Activated T-helper 1 cell treated with Interleukin-2 at 50 U/mL for 16 hours (primary cell): ENCODE results near the gene ACTR8.
"Not testable (repeated sequence)": the region's sequence is repeated elsewhere in the genome, so short reads cannot be mapped to it uniquely, and the experiment has no call there.

Experiments
- DNase-seq: peaks from one replicate; pipeline ENCODE4 v3.0.0-alpha.2; 2020; ENCODE audit warnings: low read depth

The ACTR8 gene

DNA sequence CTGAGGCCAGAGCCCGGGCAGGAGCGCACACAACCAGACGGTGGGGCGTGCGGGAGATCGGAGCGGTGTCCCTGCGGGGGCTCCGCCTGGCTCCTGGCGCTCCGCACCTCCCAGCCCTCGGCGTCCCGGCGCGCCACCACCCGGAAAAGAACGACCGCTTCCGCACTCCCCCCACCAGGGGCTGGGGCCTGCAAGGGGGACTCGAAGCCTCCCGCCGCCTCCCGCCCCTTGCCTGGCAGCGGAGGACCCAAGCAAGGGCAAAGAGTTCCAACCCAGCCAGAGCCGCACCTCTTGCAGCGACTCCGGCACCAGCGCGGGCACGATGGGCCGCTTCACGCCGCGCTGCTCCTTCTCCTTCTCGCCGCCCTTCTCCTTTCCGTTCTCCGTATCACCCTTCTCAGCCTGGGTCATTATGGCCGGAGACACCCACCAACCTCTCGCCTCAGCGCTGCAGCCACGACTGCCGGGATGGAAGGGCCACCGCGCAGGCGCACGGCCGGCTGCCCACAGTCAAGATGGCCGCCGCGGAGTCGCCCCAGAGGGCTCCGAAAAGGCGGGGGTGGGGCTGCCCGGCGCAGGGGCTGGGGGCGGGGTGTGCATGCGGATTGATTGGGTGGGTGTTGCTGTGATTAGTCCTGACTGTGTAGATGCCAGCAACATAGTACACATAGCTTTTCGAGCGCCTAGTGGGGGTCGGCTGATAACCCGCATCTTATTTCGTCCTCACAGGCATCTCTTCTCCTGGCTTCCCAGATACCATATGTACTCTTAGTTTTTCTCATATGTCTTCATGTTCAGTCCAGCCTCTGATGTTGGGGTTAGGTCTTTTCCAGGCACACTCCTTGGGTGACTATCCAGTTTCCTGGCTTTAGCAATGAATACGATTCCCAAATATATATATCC lies at the start of gene ACTR8:
Gene ACTR8, minus strand, starts transcription at position 462 of the 903 bp plus-strand sequence. Its CDS starts 51 bp downstream, at position 411.
- peak; percentile 75 for DNase-seq

- not testable (repeated sequence) for DNase-seq
Observed at GRCh38 chr3:53927208-53927872, 45.4 kb upstream of the ACTR8 start.

- DNase-seq, result no peak
Observed at GRCh38 chr3:53921296-53921695, 39.3 kb upstream of the ACTR8 start.

DNA sequence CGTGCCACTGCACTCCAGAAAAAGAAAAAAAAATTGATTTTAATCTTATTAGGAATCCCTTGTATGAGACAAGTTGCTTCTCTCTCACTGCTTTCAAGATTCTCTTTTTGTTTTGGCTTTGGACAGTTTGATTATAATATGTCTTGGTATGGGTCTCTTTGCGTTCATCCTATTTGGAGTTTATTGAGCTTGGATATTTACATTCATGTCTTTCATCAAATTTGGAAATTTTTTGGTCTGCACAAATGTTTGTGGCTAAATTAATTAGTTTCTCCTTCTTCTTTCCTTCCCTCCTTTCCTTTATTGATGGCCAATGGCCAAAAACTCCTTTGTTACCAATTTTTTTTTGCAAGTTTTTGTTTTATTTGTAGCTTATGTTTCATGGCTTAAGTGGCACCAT lies 37.8 kb upstream of the ACTR8 start:
- DNase-seq, result no peak

- DNase-seq, result no peak
Observed at GRCh38 chr3:53913401-53913800, 31.4 kb upstream of the ACTR8 start.

- no peak for DNase-seq
Observed at GRCh38 chr3:53902711-53903110, 20.8 kb upstream of the ACTR8 start.

DNA sequence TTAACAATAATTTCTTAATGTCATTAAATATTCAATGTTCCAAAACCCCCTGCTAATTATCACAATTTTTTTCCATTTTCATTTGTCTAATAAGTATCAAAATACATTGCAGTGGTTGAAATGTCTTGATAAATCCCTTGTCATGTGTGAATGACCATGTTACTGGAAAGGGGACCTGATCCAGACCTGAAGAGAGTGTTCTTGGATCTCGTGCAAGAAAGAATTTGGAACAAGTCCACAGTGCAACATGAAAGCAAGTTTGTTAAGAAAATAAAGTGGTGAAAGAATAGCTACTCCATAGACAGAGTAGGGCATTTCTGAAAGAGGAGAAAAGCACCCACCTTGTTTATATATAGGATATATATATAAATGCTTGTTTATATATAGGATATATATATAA lies 20.1 kb upstream of the ACTR8 start:
- DNase-seq, result no peak

- no peak for DNase-seq
Observed at GRCh38 chr3:53900666-53901331, 18.8 kb upstream of the ACTR8 start.

GRCh38 chr3:53899750-53900149 lies 17.8 kb upstream of the ACTR8 start:
- no peak for DNase-seq

GRCh38 chr3:53892286-53892637 lies 10.3 kb upstream of the ACTR8 start:
- no peak for DNase-seq

- peak; percentile 93 for DNase-seq
Observed at GRCh38 chr3:53891497-53892285, 9.7 kb upstream of the ACTR8 start, which contains the start of gene SELENOK. SELENOK (minus strand) TSS chr3:53891859.

- peak; percentile 22 for DNase-seq
Observed at GRCh38 chr3:53890726-53891475, 8.9 kb upstream of the ACTR8 start.

- DNase-seq, result no peak
Observed at GRCh38 chr3:53888232-53888631, 6.3 kb upstream of the ACTR8 start.

DNA sequence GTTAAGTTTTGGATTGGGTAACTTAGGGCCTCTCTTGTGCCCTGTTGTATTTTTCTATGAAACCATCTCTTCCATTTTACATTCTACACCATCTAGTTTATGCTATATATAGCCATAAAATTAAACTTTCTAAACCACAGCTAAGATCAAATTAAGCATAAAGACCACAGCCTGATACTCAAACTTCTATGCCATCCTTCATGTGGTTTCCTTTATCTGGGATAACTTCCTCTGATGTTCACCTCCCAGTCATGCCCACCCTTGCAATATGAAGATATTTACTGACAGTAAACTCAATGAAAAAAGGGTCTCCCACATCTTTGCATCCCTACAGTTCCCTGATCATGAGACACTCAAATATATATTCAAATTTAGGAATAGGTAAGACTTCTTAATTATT lies 5.5 kb upstream of the ACTR8 start:
- DNase-seq, result no peak

DNA sequence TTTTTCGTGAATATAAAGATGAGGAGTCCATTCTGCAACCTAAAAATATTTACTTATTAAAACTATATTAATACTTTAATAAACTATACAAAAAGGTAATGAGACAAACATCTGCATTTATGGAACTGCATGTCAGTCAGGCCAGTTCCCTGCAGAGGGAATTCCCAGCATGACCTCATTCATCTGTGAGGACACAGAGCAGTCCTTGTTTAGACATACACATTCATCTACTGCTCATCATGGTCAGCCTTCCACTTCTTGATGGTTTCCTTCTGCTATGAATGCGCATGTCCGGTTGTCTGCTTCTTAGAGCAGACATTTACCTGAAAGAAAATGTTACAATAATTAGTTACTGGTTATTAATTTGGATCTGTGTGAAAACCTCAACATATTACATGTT lies 3.3 kb upstream of the ACTR8 start:
- no peak for DNase-seq

DNA sequence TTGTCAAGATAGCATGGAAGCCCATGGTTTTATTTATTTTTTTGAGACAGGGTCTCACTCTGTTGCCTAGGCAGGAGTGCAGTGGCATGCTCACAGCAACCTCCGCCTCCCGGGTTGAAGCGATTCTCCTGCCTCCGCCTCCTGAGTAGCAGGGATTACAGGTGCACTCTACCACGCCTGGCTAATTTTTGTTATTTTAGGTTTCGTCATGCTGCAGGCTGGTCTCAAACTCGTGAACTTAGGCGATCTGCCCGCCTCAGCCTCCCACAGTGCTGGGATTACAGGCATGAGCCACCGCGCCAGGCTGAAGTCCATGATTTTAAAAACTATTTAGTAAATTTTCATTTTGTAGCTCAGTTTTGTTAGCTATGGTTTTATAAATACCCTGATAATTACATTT lies 2.7 kb upstream of the ACTR8 start:
- DNase-seq, result no peak

GRCh38 chr3:53883008-53883407 lies 1.1 kb upstream of the ACTR8 start:
- no peak for DNase-seq

- no peak for DNase-seq
Observed at GRCh38 chr3:53880396-53881345, 1.3 kb downstream of the ACTR8 start.

- DNase-seq, result no peak
Observed at GRCh38 chr3:53865732-53866499, 16.0 kb downstream of the ACTR8 start.
